Non-pigmented ciliary epithelial cell (primary cell): ENCODE results near the gene DMGDH.
"Not testable (repeated sequence)": the region's sequence is repeated elsewhere in the genome, so short reads cannot be mapped to it uniquely, and the experiment has no call there.

Experiments
- DNase-seq: peaks from one replicate; pipeline ENCODE4 v3.0.0-alpha.2; 2010; ENCODE audit warnings: low read depth

DMGDH gene

DNA sequence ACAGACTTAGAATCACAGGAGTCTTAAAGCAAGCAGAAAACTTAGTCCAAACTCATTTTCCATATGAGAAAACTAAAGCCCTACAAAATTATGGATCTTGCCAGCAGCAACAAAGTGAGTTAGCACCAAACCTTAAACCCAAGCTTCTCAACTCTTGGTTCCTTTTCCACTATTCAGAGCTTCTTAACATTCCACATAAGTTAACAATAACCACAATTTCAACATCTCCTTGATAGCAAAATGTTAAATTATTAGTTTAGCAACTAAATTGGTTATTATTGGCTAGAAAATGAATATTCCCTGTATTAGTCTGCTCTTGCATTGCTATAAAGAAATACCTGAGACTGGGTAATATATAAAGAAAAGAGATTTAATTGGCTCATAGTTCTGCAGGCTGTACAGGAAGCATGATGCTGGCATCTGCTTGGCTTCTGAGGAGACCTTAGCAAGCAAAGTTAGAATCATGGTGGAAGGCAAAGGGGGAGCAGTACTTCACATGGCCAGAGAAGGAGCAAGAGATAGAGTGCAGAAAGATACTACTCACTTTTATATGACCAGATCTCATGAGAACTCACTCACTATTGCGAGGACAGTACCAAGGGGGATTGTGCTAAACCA is 58.1 kb downstream of the DMGDH start:
- DNase-seq, result peak; percentile 23

GRCh38 chr5:79008362-79008761 is 61.1 kb downstream of the DMGDH start:
- no peak for DNase-seq

GRCh38 chr5:79007872-79008271 is 61.6 kb downstream of the DMGDH start:
- DNase-seq, result no peak

GRCh38 chr5:79005936-79006631 is 63.4 kb downstream of the DMGDH start:
- DNase-seq, result no peak

- DNase-seq, result no peak
Measured at GRCh38 chr5:79005151-79005550, 64.3 kb downstream of the DMGDH start.

DNA sequence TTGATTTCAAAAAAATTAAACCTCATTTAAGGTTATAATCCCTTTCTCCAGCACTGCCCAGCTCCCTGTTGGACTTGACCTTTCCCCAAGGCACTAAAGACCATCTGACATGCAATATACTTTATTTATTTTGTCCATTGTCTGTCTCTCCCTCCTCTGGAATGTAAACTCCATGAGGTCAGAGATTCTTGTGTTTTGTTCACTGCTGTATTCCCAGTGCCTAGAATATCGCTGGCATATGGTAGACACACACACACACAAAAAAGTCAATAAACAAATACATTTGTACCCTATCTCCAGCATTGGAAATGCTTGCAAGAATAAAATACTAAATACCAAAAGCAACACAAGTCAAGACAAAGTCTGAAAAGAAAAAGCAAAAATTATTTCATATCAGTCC is 67.1 kb downstream of the DMGDH start:
- DNase-seq, result no peak

- DNase-seq, result no peak
Measured at GRCh38 chr5:79001471-79001870, 68.0 kb downstream of the DMGDH start.

- DNase-seq, result no peak
Measured at GRCh38 chr5:78997090-78997489, 72.4 kb downstream of the DMGDH start.

DNA sequence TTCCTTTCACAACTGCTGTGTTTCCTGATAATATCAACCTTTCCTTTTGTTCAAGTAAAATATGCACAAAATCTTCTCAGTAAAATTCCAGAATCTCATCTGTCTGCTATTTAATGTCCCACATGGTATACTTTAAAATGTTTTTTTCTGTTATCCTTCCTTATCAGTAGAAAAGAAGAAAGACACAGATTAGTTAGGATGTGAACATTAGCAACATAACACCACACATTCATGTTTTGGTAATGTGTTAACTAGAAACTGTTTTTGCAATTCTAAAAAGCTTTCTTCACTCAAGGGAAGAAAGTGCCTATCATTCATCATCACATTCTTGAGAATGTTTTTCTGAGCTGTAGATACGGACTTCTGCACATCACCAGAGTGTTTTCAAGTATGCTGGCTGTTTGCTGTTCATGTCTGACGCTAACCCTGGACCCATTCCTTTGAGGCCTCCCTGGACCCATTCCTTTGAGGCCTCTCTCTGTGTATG is 73.9 kb downstream of the DMGDH start:
- DNase-seq, result no peak

- no peak for DNase-seq
Measured at GRCh38 chr5:78993165-78993564, 76.3 kb downstream of the DMGDH start.

GRCh38 chr5:78992146-78992545 is 77.3 kb downstream of the DMGDH start:
- DNase-seq, result no peak

DNA sequence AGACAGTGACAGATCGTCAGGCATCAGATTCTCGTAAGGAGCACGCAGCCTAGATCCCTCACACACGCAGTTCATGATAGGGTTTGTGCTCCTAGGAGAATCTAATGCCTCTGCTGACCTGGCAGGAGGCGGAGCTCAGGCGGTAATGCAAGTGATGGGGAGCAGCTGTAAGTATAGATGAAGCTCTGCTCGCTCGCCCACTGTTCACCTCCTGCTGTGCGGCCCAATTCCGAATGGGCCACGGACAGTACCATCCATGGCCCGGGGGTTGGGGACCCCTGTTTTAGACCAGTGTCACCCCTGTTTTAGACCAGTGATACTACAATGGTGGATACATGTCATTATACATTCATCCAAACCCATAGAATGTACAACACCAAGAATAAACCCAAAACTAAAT is 80.4 kb downstream of the DMGDH start:
- no peak for DNase-seq

DNA sequence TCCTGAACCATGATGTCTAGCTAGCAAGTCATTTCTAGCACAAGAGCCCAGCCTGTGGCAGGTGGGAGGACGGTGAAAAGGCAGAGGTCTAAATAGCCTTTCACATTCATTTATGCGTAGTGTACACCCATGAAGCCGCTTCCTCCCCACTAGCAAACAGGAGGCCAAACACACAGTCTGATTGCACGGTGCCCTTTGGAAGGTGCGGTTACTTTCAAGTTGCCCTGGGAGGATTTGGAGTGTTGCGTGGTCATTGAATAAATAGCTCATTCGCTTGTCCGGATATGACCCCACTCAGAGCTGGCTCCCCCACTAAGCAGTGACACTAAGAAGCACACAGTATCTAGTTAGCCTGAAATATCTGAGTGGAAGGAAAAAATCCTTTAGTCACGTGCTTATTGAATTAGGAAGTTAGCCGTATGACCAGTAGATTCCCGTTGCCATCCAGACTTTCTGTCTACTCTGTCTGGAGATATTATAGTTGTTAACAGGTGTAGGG is 83.7 kb downstream of the DMGDH start:
- no peak for DNase-seq

GRCh38 chr5:78985116-78985724 is 84.3 kb downstream of the DMGDH start, which contains the start of gene ARSB:
Gene ARSB, minus strand, starts transcription at chr5:78985310. Its CDS starts 62 bp downstream, at chr5:78985248.
- no peak for DNase-seq

- DNase-seq, result no peak
Measured at GRCh38 chr5:78984439-78985115, 84.9 kb downstream of the DMGDH start.

- DNase-seq, result no peak
Measured at GRCh38 chr5:78983601-78984438, 85.7 kb downstream of the DMGDH start.

DNA sequence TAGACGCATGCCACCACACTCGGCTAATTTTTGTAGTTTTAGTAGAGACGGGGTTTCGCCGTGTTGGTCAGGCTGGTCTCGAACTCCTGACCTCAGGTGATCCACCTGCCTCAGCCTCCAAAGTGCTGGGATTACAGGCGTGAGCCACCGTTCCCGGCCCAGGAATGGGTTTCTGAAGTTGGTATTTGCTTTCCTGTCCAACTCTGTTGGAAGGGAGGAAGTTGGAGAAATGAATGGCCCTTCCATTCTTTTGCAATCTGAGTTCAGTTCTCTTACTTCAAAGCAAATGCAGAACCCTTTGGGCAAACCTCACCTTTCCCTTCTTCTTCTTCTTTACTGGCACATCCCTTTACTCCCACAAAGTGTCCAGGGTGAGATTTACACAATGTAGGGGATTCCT is 86.3 kb downstream of the DMGDH start:
- not testable (repeated sequence) for DNase-seq

GRCh38 chr5:78979909-78980308 is 89.6 kb downstream of the DMGDH start:
- no peak for DNase-seq

GRCh38 chr5:78979117-78979742 is 90.2 kb downstream of the DMGDH start:
- no peak for DNase-seq

DNA sequence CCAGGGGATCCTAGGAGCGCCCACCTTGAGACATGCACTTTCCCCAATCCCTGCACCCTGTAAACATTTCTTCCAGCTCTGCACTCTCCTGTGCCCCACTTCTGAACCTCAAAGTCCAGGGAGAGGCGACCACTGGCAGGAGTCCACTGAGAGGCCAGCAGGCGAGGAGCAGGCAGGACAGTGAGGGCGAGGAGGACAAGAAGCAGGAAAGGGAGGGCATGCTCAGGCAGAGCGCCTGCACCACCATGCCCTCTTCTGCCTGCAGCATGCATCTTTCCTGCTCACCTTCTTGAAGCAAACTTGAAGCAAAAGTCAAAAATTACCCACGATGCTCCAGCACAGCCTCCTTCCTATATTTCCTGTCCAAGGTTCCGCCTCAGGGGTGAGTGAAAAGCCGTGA is 94.4 kb downstream of the DMGDH start:
- DNase-seq, result no peak

GRCh38 chr5:78974601-78975000 is 94.9 kb downstream of the DMGDH start:
- no peak for DNase-seq
